HG03354 (cell line): Measurements from ENCODE around the gene CASK.
"Not testable (repeated sequence)": the region's sequence is repeated elsewhere in the genome, so short reads cannot be mapped to it uniquely, and the experiment has no call there.

Source experiments
- ATAC-seq: cut with Tn5 transposase; IDR thresholded peaks from one replicate; pipeline ENCODE4 v1.9.1; 2021; ENCODE audit warnings: mild to moderate bottlenecking; ENCODE audit not compliant: unreplicated experiment, poor library complexity, severe bottlenecking

CASK gene

DNA sequence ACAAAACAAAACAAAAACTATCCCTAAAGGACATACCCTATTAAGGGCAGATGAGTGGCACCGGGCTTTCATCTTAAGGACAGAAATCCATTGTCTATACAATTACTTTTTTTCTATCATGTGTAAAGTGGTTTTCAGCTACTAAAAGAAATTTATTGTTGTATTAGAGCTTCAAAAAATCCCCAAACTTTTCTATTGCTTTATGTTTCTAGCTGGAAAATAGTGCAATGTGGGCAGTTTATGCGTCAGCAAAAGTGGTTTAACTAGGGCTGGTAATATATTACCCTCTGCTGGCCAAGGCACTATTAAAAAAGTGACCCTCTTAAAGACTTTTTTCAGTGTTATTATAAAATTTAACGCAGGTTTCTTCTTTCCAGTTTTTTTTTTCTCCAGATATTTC lies 214.9 kb downstream of the CASK start:
- ATAC-seq = no peak

DNA sequence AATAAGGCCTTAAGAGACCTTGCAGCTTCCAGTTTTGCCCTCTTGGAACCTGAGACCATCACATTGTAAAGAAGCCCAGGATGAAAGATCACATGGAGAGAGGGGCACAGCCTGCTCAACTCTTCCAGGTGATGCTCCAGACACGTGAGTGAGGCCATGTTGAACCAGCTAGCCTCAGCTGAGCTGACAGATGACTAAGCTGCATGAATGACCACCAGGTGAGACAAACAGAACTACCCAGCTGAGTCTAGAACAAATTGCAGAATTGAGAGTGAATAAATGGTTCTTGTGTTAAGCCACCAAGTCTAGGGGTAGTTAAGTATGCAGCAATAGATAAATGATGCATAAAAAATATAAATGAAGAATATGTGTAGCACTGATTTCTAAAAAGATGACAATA lies 216.1 kb downstream of the CASK start:
- ATAC-seq = no peak

DNA sequence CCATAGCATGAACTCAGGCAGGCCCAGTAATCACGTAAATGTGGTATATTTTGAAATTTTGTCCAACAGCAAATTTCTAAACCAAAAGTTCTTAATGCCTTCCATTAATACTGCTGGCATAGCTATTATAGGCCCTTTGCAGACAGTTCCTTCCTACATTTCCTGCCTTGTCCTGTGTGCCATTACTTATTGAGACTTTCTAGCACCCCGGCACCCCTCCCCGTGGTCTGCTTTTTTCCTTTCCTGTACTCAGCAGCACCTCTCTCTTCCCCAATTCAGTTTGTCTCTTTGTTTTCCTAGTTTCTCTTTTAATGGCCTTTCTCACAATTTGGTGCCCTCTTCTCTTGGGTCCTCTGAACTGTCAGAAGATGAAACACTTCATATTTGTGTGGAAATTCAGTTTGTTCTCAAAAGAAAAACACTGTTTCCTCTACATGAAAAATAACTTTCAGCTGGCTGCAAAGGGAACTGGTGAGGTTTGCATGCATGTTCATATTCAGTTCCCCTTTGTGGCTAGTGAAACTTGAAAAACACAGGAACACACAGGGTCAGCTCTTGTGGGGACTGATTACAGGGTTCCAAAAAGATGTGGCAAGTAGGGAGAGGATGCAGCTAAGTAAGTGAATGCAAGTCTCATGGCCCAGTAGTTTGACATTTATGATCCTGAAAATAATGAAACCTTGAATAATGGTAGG lies 217.5 kb downstream of the CASK start:
- peak; percentile 90 for ATAC-seq

DNA sequence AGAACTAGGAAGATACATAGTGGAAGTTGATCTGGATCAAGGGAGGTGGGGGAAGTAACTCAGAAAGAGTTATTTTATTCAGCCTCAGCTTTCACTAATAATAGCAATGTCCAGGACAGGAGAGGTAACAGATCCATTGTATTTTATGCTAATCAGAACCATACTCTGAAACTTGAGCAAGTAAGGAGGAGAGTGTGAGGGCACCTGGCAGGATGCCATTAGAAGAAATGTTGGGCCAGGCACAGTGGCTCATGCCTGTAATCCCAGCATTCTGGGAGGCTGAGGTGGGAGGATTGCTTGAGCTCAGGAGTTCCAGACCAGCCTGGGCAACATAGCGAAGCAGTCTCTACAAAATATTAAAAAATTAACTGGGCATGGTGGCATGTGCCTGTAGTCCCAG lies 218.3 kb downstream of the CASK start:
- no peak for ATAC-seq

DNA sequence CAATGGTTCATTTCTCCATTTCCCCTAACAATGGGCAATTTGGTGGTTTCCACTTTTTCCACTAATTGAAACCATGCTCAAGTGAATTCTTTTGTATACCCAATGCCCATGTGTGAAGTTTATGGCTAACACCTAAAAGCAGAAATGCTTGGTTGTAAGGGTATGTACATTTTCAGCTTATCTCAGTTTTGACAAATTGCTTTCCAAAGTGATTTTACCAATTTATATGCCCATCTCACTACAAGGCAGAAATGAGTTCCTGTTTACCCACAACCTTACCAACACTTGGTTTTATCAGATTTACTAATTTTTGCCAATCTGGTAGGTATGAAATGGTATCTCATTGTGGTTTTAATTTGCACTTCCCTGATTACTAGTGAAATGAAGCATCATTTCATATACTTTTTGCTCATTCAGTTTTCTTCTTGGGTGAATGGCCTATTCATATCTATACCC lies 219.8 kb downstream of the CASK start:
- no peak for ATAC-seq

DNA sequence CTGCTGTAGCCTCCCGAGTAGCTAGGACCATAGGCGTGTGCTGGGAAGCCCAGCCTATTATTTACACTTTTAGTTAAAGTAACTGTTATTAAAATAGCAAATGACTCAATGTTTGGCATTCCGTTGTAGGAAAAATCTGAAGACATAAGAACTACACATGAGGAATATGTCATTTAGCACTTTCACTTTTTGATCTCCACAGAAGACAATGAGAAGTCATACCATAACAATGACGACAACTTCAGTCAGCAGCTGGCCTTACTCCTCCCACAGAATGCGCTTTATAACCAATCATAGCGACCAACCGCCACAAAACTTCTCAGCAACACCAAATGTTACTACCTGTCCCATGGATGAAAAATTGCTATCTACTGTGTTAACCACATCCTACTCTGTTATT lies 227.9 kb downstream of the CASK start:
- ATAC-seq = no peak

DNA sequence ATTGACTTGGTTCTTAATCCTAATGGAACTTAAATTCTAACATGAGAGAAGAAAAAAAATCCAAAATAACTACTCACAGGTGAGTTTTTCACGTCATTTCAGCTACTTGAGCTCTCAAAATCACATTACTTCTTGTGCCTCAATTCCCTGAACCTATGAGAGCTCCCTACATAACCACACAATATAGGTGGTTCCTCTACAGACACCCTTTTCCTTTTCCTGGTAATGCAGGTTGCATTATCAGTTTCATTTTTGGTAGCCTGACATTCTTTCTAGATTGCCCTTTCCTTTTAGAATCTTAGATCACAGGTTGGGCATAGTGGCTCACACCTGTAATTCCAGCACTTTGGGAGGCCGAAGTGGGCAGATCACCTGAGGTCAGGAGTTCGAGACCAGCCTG lies 230.3 kb downstream of the CASK start:
- no peak for ATAC-seq

DNA sequence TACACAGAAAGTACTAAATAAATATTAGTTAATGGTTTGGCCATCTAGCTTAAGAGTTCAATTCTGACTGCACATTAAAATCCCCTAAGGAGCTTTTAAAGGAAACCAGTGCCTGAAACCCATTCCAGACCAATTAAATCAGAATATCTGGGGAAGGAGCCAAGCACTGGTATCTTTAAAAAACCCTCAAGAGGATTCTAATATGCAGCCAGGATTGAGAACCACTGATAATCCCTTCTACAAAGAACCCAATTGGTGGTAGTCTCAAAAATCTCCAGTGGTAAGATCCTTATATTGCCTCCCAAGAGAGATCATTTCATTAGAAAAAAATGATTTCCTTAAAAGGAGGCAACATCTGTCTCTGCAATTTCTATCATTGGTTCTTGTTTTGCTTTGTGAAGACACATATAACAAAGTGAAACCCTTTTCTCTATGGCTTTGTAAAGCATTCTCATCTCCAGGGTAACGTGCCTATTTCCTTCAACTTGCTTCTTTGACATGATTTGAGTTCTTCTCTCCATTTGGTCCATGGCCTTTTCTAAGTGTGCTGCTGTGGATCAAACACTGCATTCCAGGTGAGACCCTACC lies 231.1 kb downstream of the CASK start:
- no peak for ATAC-seq

DNA sequence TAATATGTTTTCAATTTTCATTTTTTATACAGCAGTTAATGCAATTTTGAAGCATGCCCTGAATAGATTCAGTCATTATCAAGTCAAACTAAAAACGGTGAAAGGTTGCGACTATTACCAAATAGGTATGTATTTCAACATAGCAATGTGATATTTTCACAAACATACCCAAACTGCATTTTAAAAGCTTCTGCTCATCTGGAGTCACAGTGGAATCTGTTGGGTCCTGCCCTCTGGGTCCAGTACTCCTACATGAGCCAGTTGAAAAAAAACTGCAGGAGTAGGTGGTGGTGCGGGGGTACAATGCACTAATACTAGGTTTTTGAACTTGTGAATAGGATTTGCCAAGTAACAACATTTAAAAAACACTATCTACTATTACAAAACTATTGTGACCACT lies 233.6 kb downstream of the CASK start:
- no peak for ATAC-seq

DNA sequence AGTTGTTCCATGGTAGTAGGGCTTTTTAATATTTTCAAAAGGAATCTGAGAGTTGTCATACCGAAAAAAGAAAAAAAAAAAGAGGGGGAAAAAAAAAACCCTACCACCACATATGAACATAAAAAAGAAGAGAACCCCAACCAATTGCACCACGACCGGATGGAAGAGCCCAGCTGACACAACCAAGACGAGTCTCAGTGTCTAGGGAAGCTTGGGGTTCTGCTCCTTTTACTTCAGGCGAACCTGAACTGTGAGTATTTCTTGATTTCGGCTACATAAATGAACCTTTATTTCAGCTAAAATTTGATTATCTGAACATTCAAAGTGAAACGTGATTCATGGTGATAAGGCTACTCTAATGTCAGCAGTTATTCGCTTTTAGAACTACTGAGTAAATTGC lies 234.5 kb downstream of the CASK start, which contains the start of gene GPR34:
Gene GPR34, plus strand, starts transcription at position 139 of the 400 bp plus-strand sequence. CDS start 6,661 bp downstream, outside the sequence.
- no peak for ATAC-seq

DNA sequence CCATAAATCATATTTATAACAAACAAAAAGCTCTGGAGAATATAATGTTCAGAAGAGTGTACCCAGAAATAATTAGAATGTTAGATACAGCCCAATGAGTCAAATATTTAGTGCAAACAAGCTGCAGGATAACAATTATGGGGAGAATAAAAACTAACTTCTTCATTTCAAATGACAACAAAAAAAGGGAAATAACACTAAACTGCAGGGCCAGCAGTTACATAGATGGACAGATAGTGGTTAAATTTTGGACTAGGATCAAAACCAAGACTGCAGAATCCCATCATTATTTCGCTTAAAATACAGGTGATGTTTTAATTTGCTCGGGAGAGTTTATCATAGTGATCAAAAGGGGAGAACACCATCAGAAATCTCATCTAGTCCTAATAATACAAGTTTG lies 235.2 kb downstream of the CASK start:
- no peak for ATAC-seq

DNA sequence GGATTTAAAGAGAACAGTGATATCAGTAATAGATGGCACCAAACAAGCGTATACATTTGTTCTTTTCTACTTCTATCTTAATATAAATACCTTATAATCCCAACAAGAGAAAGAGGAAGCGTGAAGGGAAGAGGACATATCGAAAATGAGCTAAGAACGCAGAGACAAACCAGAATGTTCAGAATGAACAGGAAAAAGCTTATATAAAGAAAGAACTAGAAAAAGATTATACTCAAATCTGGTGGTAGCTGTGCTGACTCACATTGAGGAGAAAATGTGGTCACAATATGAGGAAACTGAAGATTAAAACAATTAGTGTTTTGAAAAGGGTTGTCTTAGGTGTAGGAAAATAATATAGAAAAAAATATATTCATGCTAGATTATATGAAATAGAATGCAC lies 236.6 kb downstream of the CASK start:
- ATAC-seq = no peak

DNA sequence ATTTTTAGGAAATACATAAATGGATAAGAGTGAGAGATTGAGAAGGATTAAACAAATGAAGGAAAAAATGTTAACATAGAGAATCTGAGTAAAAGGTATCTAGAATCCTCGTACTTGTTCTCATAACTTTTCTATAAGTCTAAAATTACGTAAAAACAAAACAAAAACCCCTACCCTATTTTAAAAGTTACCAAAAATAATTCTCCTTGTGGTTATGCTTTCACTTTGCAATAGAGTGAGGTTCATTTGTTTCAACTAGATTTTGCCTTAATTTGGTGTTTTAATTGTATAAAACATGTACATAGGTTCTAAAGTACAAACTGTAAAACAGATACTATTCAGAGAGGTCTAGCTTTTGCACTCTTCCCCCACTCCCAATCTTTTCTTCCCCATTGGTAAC lies 238.4 kb downstream of the CASK start:
- ATAC-seq = no peak

DNA sequence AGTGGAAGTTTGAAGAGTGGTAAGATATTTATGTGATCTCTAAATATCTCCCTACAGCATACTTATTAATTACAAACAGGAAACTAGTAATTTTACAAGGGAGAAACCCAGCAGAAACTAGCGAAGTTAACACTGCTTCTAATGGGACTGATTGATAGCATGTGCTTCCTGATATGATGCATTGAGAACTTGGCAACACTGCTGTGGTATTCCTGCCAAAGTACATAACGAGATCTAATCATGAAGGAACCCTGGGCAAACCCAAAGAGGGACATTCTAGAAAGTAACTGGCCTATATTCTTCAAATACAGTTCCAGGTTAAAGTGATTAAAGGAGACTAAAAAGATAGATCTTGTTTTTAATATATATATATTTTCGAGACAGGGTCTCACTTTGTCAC lies 239.2 kb downstream of the CASK start:
- ATAC-seq = no peak

DNA sequence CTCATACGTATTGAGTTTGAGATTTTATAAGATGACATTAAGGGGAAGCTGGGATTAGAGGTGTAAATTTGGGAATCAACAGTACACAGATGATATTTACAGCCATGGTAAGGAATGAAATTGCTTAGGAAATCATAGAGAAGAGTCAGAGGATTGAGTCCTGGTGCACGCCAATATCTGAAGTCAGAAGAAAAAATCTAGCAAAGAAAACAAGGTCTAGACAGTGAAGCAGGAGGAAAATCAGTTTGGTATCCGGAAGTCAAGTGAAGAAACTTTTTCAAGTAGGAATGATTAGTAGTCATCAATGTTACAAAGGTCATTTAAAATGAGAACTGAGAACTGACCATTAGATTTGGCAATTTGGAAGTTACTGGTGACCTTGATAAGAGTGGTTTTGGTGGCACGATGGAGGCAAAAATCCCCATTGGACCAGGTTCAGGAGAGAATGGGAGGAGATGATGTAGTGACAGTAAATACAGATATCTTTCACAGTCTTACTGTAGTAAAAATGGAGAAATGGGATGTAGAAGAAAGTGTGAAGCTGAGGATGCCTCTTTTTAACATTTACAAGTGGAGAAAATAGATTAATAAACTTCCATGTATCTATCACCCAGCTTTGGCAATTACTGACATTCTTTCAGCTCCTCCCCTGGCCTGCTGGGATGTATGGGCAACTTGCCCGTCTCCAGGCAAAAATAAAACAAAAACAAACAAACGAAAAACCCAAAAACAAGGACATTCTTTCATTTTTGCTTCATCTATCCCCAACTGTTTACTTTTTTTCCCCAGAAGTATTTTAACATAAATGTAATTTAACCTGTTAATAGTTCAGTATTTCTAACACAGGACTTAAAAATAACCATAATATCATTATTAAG lies 245.9 kb downstream of the CASK start:
- ATAC-seq = no peak

DNA sequence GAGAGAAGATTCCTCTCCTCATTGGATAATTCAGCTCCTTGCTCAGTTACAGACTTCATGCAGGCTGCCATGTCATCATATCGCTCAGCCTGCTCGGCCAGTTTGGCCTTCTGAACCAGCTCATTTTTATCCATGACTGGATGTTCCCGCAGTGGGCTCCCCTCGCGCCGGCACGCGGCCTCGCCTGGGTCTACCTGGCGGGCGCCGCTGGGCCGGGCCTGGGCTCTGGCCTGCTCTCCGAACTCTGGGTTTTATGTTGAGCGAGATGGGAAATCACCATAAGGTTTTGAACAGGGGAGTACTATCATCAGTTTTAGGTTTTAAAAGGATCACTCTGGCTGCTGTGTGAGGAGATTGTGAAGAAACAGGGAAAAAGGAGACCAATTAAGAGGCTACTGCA lies 247.0 kb downstream of the CASK start:
- ATAC-seq = not testable (repeated sequence)

DNA sequence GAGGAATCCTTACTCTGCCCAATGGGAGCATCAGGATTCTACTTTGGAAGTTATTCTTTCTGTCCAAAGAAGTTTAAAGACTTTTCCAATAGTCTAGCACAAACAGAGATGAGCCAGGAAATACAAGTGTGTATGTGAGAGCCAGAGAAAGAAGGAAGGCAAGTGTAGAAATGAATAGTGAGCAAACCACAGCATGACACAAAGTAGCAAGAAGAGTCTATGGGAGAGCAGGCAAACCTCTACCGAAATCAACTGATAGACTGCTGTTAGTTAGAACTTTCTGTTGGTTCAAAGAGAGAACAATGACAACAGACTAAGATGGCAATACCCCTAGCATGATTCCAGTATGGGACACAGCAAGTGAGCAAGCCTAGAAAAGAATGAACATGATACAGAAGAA lies 250.7 kb downstream of the CASK start:
- ATAC-seq = no peak

DNA sequence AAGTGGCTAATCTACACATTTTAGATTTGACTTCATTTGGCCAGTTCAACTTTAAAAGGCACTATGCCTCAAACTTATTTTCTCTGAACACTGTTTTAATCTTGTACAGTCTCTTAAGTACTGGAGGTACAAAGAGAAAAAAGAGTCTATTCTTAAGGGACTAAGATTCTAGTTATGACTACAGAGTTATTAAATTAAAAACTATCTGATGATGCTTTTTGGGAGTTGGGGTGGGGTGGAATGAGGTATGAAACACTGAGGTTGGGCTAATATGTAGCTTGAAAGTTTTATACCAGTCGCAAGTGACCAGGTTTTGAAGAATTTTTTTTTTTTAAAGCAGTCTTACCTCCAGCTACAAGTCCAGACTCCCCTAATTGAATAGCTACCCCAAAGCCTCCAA lies 252.3 kb downstream of the CASK start:
- no peak for ATAC-seq

DNA sequence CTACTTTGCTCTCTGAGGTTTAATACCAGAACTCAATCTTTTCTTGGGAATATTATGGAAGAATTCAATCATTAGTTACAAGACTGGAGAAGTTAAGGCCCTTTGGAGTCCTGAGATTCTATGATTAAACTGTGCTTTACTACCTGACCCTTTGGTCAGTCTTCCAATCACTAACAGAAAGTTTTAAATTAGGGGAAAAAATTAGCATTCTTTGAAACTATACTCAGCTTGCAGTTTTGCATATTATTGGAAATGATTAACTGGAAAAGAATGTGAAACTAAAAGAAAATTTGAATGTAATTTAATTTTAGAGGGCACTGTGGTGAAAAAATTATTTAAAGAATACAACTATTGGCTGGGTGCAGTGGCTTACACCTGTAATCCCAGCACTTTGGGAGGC lies 253.2 kb downstream of the CASK start:
- ATAC-seq = no peak

DNA sequence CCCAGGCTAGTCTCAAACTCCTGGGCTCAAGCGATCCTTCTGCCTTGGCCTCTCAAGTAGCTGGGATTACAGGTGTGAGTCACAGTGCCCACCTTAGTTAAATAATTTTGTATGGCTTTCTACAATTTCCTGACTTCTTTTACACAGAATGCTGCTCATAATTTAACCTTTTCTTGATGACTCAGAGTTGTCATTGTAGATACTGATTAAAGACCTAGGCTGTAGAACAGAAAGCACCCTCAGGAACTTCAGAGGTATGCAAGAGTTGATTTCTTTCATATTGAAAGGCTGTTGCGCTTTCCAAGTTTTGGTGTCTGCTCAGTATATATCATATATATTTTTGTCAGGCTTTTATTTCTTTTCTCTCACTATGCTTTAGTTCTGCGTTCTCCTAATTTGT lies 255.7 kb downstream of the CASK start:
- ATAC-seq = no peak

DNA sequence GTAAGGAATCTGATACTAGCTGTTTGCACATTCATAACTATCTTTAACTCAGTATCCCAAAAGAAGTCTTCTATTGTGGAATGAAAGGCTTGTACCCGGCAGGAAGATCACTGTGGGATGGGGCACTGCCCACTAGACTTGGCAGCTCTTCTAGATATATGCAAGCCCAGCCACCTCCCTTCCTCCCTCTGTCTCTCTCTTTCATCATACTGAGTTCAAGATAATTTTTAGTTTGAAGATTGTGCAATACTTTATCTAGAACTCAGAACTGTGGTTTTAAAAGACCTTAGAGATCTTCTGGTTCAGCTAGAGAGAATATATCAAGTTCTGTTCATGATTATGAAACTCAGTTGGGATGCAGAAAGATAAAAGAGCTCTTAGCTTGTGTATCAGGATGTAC lies 257.1 kb downstream of the CASK start:
- no peak for ATAC-seq
